Astrocyte of the cerebellum (primary cell): Measurements from ENCODE around the gene DPAGT1.
"Not testable (repeated sequence)": the region's sequence is repeated elsewhere in the genome, so short reads cannot be mapped to it uniquely, and the experiment has no call there.

Experiments used
- DNase-seq: peaks from one replicate; pipeline ENCODE4 v3.0.0-alpha.2; 2011; ENCODE audit warnings: low read depth
- H3K4me3 ChIP-seq: 2 replicates; pipeline ENCODE4 v1.5.1; 2011; ENCODE audit warnings: mild to moderate bottlenecking, low read depth, low read length, moderate library complexity
- in situ Hi-C: cut with HindIII; loops from 2 replicates; pipeline ENCODE4 v1.10.0; 2017; ENCODE audit warnings: low sequenced_read_pairs
- TF ChIP-seq, protein P1 (sequence below): IDR thresholded peaks from 2 replicates; pipeline ENCODE4 v1.5.1; 2012; ENCODE audit warnings: low read length, low read depth, moderate library complexity, mild to moderate bottlenecking; ENCODE audit errors: missing control alignments

Gene DPAGT1

DNA sequence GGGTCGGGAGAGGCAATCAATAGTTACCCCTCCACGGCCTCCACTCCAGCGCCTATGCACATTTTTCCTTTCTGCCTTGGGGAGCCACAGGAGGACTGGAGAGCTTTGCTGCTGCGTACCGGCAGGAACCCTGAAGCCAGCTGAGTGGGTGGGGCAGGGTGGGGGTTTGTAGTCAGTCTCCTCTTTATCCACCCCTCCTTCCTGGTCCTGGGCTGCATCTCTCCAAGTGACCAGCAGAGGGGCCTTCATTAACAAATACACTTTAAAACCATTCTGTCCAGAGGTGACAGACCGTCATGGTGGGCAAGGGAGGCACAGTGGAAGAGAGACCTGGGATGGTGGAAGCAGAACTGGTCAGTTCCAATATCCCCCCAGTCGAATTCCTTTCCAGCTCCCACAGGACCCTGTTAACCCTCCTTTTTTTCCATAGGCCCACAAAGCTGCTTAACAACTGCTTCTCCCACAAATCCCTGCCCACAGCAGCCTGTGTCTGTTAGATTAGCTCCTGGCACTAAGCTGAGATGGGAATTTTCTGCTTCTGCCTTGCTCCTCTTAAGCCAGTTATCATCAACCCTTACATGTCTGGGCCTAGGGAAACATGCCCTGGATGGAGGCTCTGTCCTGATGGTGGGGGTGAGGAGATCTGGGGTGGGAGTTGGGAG lies 43.3 kb upstream of the DPAGT1 start:
- in situ Hi-C loops, result no loop called here
- DNase-seq, result peak; percentile 39
- TF ChIP-seq, protein P1, sequence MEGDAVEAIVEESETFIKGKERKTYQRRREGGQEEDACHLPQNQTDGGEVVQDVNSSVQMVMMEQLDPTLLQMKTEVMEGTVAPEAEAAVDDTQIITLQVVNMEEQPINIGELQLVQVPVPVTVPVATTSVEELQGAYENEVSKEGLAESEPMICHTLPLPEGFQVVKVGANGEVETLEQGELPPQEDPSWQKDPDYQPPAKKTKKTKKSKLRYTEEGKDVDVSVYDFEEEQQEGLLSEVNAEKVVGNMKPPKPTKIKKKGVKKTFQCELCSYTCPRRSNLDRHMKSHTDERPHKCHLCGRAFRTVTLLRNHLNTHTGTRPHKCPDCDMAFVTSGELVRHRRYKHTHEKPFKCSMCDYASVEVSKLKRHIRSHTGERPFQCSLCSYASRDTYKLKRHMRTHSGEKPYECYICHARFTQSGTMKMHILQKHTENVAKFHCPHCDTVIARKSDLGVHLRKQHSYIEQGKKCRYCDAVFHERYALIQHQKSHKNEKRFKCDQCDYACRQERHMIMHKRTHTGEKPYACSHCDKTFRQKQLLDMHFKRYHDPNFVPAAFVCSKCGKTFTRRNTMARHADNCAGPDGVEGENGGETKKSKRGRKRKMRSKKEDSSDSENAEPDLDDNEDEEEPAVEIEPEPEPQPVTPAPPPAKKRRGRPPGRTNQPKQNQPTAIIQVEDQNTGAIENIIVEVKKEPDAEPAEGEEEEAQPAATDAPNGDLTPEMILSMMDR, result peak; percentile 70
- H3K4me3 ChIP-seq, result no peak overlapping the region

DNA sequence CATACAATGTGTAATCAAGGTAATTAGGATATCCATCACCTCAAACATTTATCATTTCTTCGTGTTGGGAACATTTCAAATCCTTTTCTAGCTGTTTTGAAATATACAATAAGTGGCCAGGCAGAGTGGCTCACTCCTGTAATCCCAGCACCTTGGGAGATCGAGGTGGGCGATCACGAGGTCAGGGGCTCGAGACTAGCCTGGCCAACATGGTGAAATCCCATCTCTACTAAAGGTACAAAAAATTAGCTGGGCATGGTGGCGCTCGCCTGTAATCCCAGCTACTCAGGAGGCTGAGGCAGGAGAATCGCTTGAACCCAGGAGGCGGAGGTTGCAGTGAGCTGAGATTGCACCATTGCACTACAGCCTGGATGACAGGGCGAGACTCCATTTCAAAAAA lies 37.6 kb upstream of the DPAGT1 start:
- not testable (repeated sequence) for DNase-seq, H3K4me3 ChIP-seq
- in situ Hi-C loops, result loop anchor here (10.0 kb wide), 1 partner anchor 56 kb away; no protein-coding TSS in a partner anchor

DNA sequence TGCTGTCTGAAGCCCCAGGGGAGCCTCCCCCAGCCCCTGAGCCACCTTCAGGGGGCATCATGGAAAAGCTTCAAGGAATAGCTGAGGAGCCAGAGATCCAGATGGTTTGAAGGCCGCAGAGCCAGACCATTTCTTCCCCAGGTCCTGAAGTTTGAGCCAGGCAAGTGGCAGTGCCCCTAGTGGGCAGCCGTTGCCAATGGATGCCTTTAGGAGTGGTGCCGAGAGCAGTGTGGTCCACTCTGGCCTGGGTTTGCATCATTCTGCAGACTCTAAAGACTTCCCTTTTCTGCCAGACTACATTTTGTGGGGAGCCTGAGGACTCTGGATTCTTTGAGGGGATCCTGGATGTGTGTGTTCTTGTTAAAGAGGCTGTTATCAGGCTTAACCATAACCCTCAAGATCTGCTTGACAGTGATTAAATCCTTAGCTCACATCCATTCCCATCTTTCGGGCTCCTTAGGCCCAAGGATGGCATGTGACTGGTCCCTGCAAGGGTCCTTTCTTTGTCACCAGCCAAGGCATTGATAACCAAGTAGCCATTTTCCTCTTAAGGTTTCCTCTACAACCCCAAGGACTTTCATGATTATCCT lies 32.8 kb upstream of the DPAGT1 start:
- TF ChIP-seq, protein P1, result peak; percentile 63
- no peak for DNase-seq
- no peak overlapping the region for H3K4me3 ChIP-seq
- in situ Hi-C loops, result loop anchor here (10.0 kb wide), 1 partner anchor 60 kb away; no protein-coding TSS in a partner anchor

- TF ChIP-seq, protein P1, result no peak
- H3K4me3 ChIP-seq, result no peak overlapping the region
- in situ Hi-C loops, result loop anchor here (10.0 kb wide), 1 partner anchor 64 kb away; no protein-coding TSS in a partner anchor
- DNase-seq, result no peak
Observed at GRCh38 chr11:119130662-119131061, 29.0 kb upstream of the DPAGT1 start.

DNA sequence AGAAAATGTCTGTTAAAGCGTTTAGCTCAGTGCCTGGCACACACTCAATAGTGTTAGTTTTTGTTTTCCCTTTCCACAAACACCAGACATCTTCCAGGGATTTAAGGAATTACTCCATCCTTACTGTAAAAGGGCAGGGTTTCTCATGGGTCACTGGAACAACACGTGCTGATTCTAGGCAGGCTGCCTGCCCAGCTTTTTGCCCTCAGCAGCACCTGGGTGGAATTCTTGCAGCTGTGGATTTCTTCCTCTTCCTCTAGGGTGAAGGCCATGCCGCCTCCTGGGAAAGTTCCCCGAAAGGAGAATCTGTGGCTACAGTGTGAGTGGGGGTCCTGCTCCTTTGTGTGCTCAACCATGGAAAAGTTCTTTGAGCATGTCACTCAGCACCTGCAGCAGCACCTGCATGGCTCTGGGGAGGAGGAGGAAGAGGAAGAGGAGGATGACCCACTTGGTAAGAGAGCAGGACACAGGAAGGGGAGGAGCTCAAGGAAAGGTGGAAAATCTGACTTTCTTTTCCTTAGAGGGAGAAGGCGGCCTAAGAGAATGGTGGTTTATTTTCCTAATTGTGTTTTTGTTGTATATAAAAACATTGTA lies 25.1 kb upstream of the DPAGT1 start:
- no peak overlapping the region for H3K4me3 ChIP-seq
- TF ChIP-seq, protein P1, result no peak
- no peak for DNase-seq
- in situ Hi-C loops, result no loop called here

DNA sequence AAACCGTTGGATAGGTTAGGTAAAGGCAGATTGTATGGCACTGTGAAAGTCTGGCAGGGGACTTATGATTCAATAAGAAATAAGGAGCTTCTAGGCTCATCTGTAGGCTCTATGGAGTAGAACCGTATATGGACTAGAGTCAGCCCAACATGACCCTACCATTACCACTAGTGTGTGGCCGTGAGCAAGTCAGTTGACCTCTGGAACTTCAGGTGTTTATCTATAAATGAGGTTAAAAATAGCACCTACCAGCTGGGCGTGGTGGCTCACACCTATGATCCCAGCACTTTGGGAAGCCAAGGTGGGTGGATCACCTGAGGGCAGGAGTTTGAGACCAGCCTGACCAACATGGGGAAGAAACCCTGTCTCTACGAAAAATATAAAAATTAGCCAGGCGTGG lies 24.2 kb upstream of the DPAGT1 start:
- in situ Hi-C loops, result no loop called here
- no peak for DNase-seq
- no peak overlapping the region for H3K4me3 ChIP-seq
- TF ChIP-seq, protein P1, result no peak

GRCh38 chr11:119121811-119122124 lies 20.1 kb upstream of the DPAGT1 start:
- peak overlapping the region; percentile 90 for H3K4me3 ChIP-seq
- DNase-seq, result no peak
- in situ Hi-C loops, result loop anchor here (25.0 kb wide), 1 partner anchor 166 kb away; no protein-coding TSS in a partner anchor
- TF ChIP-seq, protein P1, result no peak
